ENCODE data around the gene PRTG.

Gene PRTG

DNA sequence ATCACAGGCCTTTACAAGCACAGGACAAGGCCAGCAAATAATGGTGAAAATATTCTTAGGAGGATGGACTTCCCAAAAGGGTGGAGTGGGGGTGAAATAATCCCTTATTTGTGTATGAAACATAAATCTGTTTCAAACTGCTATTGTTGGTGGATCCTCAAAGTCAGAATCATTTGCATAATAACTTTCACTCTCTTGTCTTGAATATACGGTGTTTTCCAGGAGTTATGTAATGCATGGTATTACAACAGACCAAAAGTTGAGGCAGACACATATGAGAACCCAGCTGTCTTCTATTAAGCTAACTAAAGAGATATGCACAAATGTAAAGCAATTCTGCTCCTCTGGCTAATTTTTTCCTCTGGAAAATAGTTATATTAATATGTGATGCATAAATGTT lies 57.7 kb downstream of the PRTG start:
- DNase-seq (ENCODE audit: low read depth), result peak; percentile 35
- H3K4me3 ChIP-seq (ENCODE audit: low read length), result no peak overlapping the region
- TF ChIP-seq, protein P1, sequence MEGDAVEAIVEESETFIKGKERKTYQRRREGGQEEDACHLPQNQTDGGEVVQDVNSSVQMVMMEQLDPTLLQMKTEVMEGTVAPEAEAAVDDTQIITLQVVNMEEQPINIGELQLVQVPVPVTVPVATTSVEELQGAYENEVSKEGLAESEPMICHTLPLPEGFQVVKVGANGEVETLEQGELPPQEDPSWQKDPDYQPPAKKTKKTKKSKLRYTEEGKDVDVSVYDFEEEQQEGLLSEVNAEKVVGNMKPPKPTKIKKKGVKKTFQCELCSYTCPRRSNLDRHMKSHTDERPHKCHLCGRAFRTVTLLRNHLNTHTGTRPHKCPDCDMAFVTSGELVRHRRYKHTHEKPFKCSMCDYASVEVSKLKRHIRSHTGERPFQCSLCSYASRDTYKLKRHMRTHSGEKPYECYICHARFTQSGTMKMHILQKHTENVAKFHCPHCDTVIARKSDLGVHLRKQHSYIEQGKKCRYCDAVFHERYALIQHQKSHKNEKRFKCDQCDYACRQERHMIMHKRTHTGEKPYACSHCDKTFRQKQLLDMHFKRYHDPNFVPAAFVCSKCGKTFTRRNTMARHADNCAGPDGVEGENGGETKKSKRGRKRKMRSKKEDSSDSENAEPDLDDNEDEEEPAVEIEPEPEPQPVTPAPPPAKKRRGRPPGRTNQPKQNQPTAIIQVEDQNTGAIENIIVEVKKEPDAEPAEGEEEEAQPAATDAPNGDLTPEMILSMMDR (IDR thresholded peaks at IDR 0.05; ENCODE audit: insufficient read depth, low read depth, low read length, missing control alignments), result no peak

DNA sequence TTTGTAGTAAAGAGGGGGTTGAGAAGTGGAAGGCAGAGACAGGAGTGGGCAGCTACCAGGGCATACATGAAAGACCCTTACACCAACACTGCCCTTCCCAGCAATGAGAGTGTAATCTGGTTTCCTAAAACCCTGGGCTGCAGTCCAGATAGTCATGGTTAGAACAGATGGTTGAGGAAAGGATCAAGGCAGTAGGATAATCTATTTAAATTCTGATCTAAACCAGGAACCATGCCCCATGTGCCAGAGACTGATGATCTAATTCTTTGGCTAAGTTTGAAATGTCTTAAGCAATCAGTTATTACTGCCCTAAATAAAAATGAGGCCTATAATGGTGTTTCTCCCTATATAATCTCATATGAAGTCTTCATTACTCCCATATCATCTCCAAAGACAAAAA lies 59.6 kb downstream of the PRTG start:
- TF ChIP-seq, protein P1 (IDR thresholded peaks at IDR 0.05; ENCODE audit: insufficient read depth, low read depth, low read length, missing control alignments), result no peak
- DNase-seq (ENCODE audit: low read depth), result peak; percentile 3
- H3K4me3 ChIP-seq (ENCODE audit: low read length), result no peak overlapping the region

DNA sequence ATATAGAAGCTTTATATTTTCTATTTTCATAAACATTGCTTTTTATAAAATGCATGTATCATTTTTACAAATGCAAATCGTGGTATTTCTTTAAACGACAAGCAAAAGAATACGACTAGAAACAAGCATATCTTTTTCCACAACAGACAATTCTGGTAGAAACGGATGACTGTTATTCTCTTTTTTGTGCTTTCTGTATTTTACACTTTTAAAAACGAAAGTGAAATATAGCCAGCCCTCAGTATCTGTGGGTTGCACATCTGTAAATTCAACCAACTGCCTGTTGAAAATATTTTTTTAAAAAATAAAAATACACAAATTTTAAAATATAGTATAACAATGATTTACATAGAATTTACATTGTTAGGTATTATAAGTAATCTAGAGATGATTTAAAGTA lies 61.3 kb downstream of the PRTG start:
- H3K4me3 ChIP-seq (ENCODE audit: low read length), result no peak overlapping the region
- no peak for DNase-seq (ENCODE audit: low read depth)
- TF ChIP-seq, protein P1 (IDR thresholded peaks at IDR 0.05; ENCODE audit: insufficient read depth, low read depth, low read length, missing control alignments), result no peak

DNA sequence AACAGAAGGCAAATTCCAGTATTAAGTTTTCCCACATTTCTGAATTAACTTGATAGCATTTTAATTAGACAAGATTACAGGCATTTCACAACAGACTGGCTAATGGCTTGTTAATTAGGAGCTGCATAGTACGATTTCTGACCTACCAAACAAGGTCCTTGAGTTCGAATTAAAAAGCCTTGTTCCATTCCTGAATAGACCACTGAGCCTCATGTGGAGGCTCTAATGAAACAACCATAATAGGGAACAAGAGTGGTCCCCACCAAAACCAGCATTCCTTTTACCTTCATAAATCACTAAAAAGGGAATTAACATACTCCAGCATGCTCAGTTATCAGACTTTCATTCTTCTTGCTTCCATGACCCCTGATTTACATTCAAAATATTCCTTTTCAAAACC lies 66.4 kb downstream of the PRTG start:
- no peak for DNase-seq (ENCODE audit: low read depth)
- TF ChIP-seq, protein P1 (IDR thresholded peaks at IDR 0.05; ENCODE audit: insufficient read depth, low read depth, low read length, missing control alignments), result no peak
- no peak overlapping the region for H3K4me3 ChIP-seq (ENCODE audit: low read length)

DNA sequence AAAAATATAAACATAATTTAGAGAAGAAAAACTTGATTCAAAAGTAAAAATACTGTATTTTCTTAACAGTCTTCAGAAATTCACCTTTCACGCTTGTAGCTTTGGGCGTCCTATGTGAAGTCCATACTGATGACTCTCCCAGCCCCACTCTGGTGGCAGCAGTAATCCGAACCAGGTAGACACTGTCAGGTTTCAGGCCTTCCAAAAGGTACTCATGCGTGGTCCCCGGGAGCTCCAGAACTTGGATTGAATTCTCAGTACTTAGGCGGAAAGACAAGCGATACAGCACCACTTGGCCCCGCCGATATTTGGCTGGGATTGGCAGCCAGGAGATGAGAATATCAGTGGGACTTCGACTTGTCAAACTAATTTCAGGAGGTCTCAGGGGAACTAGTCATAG lies 69.7 kb downstream of the PRTG start:
- TF ChIP-seq, protein P1 (IDR thresholded peaks at IDR 0.05; ENCODE audit: insufficient read depth, low read depth, low read length, missing control alignments), result no peak
- DNase-seq (ENCODE audit: low read depth), result no peak

DNA sequence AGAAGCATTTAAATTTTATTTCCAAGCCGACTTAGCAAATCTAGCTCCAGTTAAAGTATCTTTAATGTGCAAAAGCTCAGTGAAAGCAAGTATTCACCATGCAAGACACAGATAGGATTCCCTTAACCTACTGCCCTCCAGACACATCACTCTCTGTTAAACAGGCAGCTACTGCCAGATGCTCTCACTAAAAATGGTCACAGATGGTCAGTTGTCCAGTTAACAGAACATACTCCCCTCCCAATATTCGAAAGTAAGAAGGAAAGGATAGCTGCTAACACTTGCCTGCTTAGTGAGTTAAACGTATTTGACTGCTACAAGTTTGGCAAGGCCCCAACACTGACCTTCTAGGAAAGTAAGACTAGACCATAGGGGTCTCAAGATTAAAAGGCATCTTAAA lies 73.7 kb downstream of the PRTG start:
- H3K4me3 ChIP-seq (ENCODE audit: low read length), result no peak overlapping the region
- no peak for DNase-seq (ENCODE audit: low read depth)
- TF ChIP-seq, protein P1 (IDR thresholded peaks at IDR 0.05; ENCODE audit: insufficient read depth, low read depth, low read length, missing control alignments), result no peak

More for the DNA sequence above, 69.7 kb downstream of the PRTG start:
- no peak overlapping the region for H3K4me3 ChIP-seq (ENCODE audit: low read length)

DNA sequence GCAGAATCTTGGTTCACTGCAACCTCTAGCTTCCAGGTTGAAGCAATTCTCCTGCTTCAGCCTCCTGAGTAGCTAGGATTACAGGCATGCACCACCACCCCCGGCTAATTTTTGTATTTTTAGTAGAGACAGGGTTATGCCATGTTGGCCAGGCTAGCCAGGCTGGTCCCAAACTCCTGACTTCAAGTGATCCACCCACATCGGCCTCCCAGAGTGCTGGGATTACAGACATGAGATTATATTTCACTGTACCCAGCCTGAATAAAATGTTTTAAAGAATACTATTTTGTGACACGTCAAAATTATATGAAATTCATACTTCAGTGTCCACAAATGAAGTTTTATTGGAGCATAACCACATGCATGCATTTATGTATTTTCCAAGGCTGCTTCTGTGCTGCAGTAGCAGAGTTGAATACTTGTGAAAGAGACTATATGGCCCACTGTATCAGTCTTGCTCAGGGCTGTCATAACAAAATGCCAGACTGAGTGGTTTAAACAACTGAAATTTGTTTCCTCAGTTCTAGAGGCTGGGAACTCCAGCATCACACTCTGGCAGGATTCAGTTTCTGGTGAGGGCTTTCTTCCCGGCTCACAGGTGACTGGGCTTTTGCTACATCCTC lies 77.2 kb downstream of the PRTG start:
- no peak overlapping the region for H3K4me3 ChIP-seq (ENCODE audit: low read length)
- no peak for DNase-seq (ENCODE audit: low read depth)
- TF ChIP-seq, protein P1 (IDR thresholded peaks at IDR 0.05; ENCODE audit: insufficient read depth, low read depth, low read length, missing control alignments), result no peak

All from epithelial cell of esophagus (primary cell).